GM19240 (cell line): ENCODE data around the gene IER3.
"Not testable (repeated sequence)": the region's sequence is repeated elsewhere in the genome, so short reads cannot be mapped to it uniquely, and the experiment has no call there.

Experiments used
- DNase-seq: peaks from one replicate; pipeline ENCODE4 v3.0.0; 2011; ENCODE audit warnings: low spot score; ENCODE audit not compliant: insufficient read length

IER3 gene

DNA sequence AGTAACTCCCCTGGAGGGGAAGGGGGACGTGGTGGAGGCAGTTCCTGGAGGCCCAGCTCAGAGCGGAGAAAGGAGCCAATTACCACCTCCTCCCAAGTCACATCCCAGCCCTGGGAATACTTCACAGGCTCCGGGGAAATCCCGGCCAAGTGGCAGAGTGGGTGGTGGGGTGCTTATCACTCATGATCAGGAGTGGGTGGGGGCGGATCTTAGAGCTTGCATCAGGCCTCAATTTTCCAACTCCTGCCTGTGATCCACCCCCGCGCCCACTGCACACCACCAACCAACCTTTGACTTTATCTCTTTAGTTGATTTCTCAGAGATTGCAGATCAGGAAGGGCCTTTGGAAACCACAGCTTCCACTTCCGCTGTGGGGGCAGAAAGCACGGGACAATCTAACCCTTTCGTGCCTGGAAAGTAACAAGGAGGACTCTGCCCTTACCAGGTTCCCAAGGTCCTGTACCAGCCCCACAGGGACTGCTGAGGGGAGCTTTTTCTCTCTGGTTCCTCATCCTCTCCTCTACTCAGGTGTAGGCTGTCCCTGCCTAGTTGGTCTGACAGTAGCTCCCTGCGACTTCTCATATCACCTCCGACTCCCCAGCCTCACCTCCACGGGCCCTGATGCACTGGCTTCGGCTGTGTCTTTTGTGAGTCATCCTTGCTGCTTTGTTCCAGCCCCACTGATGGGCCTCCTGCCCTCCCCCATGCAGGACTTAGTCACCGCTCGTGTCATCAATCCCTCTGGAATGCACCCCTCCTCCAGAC lies 24.9 kb upstream of the IER3 start:
- no peak for DNase-seq

DNA sequence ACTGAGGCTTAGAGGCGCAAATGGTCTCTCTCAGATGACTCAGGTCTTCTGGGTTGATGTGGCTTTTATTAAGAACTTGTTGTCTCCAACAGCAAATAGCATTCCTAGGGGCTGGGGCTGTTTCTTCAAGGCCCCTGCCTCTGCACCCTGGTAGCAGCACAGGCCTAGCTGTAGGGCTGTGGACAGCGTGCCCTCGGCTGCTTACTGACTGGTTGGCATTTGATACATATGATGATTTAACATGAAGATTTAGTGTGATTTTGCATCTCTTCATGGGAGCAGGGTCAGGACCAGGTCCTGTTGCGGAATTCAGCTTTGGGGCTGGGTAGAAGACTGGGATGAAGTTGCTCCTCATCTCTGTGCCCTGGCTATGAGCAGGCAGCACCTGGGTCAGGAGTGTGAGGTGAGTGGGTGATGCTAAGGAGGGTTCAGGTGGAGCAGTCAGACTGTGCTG lies 24.3 kb upstream of the IER3 start:
- DNase-seq: no peak

DNA sequence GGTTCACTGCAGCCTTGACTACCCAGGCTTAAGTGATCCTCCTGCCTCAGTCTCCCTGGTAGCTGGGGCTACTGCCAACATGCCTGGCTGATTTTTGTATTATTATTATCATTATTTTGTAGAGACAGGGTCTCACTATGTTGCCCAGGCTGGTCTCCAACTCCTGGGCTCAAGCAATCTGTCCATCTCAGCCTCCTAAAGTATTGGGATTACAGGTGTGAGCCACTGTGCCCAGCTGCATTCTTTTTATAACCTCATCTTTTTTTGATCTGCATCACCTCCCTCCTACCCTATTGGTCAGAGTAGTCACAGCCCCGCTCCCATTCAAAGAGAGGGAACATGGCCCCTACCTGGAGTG lies 23.6 kb upstream of the IER3 start:
- no peak for DNase-seq

DNA sequence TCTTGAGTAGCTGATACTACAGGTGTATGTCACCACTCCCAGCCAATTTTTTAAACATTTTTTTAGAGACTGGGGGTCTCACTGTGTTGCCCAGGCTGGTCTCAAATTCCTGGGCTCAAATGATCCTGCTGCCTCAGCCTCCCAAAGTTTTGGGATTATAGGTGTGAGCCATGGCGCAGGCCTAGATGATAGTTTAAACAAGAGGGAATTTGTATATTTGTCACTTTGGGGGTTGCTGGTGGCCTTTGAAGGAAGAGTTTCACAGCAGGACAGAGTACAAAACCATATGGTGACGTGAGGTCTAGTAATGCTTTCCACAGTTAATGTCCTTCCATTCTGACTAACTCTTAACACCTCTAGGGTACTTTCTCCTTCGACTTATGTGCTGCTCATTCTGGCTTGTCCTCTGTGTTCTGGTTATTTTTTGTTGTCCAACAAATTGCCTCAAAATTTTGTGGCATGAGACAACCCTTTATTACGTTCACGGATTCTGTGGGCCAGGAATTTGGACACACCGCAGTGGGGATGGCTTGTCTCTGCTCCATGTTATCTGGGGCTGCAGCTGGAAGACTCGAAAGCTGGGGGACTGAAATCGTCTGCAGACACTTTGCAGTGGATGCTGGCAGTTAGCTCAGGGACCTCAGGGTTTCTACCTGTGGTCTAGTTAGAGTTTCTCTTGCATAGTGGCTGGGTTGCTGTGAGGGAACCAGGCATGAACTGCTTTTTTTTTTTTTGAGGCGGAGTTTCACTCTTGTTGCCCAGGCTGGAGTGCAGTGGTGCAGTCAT lies 23.0 kb upstream of the IER3 start:
- DNase-seq: no peak

DNA sequence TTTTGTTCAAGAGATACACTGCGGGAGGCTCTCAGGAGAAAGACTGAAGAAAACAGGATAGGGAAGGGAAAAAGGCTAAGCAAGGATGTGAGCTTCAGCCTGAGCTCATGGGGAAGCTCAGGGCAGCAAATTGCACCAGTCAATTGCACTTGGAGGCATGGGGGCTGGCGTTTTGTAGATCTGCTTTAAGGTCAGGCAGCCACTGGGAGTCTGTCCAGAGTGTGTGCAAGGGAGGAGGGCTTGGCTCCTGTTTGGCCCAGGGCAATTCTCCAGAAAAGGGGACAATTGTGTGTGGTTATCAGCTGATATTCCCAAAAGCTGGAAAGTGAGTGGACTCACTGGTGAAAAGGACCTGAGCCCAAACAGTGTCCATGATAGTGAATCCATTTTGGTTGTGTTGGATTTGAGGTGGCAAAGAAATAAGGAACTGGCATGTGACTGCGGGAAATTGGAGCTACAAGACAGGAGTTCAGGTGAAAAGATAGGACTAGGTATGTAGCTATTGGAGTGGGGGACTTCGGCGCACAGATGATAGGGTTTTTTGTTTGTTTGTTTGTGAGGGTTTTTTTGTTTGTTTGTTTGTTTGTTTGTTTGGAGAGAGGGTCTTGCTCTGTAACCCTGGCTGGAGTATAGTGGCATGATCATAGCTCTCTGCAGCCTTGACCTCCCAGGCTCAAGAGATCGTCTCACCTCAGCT lies 22.3 kb upstream of the IER3 start:
- DNase-seq: no peak

DNA sequence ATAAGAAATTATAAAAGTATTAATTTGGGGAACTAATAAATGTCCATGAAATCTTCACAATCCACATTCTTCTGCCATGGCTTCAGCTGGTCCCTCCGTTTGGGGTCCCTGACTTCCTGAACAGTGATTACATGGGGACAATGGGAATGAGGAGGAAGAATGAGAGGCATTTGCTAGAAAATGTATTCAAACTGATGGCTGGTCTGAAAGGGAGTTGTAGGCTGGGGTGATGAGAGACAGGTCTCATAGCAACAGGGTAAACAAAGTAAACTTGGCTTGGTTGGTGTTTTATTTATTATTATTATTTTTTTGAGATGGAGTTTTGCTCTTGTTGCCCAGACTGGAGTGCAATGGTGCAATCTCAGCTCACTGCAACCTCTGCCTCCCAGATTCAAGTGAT lies 21.1 kb upstream of the IER3 start:
- DNase-seq: not testable (repeated sequence)

DNA sequence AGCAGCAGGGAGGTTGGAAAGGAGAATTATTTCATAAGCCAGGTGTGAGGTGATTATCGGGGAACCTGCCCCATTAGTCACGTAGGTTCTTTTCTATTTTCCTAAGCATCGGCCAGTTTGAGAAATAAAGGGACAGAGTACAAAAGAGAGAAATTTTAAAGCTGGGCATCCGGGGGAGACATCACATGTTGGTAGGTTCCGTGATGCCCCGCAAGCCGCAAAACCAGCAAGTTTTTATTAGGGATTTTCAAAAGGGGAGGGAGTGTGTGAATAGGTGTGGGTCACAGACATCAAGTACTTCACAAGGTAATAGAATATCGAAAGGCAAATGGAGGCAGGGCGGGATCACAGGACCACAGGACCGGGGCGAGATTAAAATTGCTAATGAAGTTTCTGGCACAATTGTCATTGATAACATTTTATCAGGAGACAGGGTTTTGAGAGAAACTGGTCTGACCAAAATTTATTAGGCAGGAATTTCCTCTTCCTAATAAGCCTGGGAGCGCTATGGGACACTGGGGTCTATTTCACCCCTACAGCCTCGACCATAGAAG lies 20.2 kb upstream of the IER3 start:
- not testable (repeated sequence) for DNase-seq

DNA sequence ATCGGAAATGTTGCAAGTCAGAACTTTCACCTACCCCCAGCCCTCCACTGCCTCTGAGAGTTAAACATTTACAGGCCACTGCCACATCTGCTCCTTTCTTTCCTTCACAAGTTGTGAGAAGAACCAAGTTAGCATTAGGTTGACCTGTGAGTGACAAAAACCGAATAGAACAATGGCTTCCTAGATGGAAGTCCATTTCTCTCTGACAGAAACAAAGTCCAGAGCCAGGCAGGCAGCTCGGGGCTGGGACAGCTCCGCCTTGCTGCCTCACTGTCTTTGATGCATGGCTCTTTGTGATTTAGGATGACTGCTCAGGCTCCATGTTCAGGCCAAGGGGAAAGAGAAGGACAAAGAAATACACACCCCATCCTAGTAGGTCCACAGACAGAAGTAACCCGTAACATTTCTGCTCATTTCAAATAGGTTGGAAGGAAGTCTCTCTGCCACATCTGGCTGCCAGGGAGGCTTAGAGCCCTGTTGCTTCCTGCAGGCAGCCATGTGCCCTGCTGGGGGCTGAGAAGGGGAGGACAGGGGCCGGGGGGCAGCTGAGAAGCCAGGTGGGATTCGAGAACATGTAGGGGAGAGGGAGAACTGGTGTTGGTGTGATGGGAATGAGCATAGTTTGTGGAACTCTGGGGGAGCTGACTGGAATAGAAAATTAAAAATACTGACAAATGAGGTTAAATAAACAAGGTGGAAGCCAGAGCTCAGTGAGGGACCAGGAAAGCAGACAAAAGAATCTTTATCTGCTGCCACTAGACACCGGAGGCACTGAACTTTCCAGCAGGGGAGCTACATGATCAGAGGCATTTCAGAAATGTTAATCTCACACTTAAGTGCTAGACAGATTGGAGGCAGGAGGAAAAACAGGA lies 19.5 kb upstream of the IER3 start:
- DNase-seq: no peak

DNA sequence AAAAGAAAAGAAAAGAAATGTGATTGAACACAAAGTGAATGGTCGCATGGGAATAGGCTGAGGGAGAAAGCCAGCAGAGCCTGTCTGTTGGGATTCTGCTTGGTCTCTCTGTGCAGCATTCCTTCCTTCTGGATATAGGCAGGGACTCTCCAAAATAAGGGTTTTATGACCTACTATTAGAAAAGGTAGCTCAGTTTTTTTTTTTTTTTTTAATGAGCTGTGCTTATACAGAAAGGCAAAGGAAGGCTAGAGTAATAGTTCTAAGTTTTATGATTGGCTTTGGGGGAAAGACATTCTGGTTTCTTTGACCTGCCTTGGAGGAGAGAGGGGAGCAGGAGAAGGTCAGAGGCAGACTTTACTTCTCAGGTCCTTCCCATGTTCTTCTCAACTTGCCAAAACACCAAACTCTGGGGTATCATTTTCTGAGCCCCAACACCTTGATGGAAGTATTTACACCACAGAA lies 18.8 kb upstream of the IER3 start:
- DNase-seq: no peak

DNA sequence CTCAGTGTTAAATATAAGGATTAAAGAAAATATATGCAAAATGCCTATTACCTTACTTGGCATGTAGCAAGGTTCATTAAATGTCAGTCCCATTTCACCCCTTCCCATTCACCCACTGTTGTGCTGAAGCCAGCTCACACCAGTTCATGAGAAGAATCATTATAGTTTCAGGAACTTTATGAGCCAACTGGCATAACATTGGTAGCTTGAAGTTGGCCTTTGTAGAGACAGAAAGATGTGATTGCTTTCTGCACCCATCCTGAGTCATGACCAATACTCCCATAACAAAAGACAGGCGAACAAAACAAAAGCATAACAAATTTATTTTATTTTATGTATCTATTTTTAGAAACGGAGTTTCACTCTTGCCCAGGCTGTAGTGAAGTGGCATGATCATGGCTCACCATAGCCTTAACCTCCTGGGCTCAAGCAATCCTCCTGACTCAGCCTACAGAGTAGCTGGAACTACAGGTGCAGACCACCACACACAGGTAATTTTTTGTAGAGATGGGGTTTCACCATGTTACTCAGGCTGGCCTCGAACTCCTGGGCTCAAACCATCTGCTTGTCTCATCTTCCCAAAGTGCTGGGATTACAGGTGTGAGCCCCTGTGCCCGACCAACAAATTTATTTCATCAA lies 17.6 kb upstream of the IER3 start:
- DNase-seq: no peak

DNA sequence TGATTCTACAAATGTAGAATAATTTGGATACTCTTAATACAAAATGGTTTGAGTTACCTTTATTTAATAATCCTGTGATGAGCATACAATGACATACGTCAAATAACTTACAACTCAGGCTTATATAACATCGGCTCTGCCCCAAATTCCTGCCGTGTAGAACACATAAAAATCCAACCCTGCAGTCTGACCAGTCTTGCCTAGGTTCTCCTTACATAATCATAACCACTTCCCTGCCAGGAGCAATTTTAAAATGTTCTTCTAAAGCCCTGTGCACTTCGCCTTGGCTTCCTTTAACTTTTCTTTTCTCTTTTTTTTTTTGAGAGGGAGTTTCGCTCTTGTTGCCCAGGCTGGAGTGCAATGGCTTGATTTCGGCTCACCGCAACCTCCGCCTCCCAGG lies 16.2 kb upstream of the IER3 start:
- no peak for DNase-seq

DNA sequence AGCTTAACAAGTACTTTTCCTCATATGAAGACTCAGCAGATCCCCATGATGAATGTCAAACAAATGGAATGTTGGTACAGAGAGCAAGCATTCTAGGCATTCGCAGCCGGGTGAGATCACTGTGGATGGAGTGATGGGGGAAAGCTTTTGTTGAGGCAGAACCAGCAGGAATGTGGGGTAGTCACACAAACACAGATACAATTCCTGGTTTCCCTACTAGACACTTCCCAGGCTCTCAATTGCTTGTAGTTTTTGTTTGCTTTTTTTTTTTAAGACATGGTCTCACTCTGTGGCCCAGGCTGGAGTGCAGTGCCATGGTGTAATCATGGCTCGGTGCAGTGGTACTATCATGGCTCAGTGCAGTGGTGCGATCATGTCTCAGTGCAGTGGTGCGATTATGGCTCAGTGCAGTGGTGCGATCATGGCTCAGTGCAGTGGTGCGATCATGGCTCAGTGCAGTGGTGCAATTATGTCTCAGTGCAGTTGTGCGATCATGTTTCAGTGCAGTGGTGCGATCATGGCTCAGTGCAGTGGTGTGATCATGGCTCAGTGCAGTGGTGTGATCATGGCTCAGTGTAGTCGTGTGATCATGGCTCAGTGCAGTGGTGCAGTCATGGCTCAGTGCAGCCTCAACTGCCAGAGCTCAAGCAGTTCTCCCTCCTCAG lies 15.4 kb upstream of the IER3 start:
- no peak for DNase-seq

DNA sequence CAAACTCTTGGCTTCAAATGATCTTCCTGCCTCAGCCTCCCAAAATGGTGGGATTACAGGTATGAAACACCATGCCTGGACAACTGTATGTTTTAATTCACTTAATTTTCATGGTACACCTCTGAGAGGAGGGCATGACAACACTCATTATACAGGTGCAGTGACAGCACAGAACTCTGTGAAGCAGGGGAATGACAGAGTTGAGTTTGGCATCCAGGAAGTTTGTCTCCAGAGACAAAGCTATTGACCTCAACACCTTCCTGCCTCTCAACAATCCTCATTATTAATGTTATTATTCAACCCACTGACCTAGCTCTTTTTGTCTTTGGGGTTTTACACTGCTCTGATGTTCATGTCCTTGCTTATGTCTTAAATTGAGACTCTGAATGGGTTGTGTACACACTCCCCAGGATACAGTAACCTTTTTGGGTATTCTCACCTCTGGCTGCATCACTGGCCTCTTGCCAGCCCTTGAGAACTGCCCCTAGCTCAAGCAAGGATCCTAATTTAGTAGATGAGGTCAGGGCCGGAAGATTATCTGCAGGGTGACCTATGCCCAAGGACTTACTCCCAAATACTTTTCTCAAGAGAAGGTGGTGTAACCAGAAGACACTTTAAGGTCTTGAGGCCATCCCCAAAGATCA lies 13.0 kb upstream of the IER3 start:
- no peak for DNase-seq

DNA sequence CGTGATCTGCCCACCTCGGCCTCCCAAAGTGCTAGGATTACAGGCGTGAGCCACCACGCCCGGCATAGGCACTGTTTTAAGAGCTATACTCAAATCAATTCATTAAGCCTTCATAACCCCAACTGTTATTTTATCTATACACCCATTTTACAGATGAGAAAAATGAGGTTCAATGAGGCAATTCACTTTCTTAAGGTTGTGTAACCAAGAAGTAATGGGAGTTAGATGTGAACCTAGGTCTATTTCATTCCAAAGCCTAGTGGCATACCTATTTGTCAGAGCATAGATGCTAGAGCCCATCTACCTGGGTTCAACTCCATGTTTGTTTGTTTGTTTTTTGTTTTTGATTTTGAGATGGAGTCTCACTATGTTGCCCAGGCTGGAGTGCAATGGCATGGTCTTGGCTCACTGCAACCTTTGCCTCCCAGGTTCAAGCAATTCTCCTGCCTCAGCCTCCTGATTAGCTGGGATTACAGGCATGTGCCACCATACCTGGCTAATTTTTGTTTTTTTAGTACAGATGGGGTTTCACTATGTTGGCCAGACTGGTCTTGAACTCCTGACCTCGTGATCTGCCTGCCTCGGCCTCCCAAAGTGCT lies 12.2 kb upstream of the IER3 start:
- not testable (repeated sequence) for DNase-seq

DNA sequence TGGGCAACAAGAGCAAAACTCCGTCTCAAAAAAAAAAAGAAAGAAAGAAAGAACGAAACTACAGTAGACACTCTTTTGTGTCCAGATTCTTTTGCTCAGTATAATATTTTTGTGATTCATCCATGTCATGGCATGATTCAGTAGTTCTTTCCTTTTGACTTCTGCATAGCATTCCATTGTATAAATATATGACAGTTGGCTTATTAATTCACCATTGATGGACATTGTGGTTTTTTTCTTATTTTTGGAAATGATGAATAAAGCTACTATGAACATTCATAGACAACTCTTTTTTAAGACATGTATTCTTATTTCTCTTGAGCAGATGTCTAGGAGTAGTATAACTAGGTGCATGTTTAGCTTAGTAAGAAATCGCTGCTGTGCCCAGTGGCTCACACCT lies 10.3 kb upstream of the IER3 start:
- no peak for DNase-seq

DNA sequence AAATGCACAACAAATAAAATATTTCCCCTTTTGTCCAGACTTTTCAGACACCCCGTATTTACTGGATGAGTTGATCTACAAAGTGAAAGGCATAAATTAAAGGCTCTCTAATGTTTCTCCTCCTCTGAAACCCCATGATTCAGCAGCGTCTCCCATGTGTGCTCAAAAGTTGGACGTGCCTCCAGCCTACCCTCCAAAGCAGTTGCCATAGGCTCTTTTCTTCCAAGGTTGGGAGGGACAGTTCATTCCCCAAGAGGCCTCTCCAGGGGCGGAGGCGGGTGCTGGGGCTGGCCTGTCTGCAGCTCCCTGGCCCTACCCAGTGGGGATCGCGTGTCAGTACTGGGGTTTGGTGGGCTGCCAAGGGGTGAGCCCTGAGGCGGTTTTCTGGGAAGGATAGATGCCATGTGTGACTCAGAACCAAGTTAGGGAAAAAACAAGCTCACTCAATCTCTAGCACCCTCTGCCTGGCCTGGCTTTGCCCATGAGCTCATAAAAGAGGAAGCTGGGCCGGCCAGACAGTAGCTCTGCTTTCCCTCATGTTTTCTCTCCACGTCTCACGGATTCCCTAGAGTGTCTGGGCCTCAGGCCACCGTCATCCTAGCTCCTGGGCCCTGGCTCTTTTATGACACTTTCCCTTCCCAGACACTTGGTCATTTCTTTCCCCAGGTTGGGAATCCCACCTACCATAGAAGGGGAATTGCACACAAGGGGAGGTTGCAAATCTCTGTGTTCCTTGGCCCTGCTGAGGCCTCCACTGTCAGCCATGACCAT lies 8.0 kb upstream of the IER3 start:
- DNase-seq: no peak

DNA sequence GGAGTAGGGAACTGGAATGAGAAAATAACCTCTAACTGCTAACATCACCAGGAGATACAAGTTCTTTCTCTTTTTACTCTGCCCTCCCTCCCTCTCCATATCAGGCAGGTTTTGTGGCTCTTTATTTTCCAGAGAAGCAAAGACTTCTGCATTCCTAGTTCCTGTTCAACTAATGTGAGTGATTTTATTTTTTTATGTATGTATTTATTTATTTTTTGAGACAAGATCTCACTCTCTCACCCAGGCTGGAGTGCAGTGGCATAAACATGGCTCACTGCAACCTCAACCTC lies 6.0 kb upstream of the IER3 start:
- no peak for DNase-seq

DNA sequence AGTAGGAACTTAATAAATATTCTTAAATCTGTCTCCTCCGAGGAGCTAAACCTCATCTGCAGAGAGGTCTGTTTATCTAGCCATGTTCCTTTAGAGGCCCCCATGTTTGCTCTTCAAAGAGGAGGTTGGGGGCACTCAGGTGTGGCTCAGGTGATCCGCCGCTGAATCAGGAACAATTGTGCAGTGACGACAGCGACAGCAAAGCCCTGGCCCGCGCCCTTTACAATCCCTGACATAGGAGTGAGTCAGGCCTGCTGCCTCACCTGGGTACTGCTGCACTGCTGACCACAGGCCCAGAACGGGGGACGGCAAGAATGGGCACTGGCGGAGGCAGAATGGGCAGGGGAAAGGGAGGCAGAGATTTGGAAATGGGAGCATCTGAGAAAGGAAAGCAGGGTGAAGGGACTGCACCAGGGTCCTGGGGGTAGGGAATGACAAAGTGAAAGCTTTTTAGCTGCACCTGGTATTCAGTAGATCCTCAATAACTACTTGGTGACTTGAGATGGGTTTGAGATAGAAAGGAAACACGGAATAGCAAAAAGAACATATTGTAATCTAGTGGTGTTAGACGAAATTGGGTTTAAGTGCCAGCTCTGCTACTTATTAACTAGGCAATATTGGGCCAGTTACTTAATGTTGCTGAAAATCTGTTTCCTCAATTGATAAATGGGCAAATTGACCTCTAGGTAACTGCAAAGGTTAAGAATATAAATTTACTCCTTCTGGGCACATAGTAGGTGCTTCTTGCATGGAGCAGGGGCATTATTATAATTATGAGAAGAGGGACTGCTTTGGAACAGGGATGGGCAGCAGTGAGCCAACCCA lies 5.4 kb upstream of the IER3 start:
- DNase-seq: no peak
